Activated naive CD4-positive, alpha-beta T cell treated with anti-CD3 and anti-CD28 coated beads, Interleukin-2, amount 50 U/mL, for 72 hours (primary cell): Measurements from ENCODE around the gene MYO5B. TPM values are rescaled to one million over a fixed set of nuclear protein-coding genes. Genes with fewer than 3 reads are reported as not detected.
"Not testable (repeated sequence)": the region's sequence is repeated elsewhere in the genome, so short reads cannot be mapped to it uniquely, and the experiment has no call there.

Experiments used
- ATAC-seq, 2 donors: fragments of 150-1000 bp; cut with Tn5 transposase; 2 replicates each; pipeline ENCODE4 v1.10.0; 2021; ENCODE audit warnings: mild to moderate bottlenecking in 2 of 2, moderate library complexity in 2 of 2
- DNase-seq, 2 donors: peaks; one replicate each; pipeline ENCODE4 v3.0.0; 2021 to 2022; ENCODE audit warnings: low spot score in 2 of 2
- H3K27ac Mint-ChIP-seq, 2 donors: one replicate each; pipeline ENCODE4 v1.8.0; 2022; ENCODE audit warnings: mild to moderate bottlenecking in 2 of 2, mixed read lengths in 2 of 2
- H3K36me3 Mint-ChIP-seq, 2 donors: one replicate each; pipeline ENCODE4 v1.8.0; 2022; ENCODE audit warnings: mixed read lengths in 2 of 2
- H3K9me3 Mint-ChIP-seq, 2 donors: one replicate each; pipeline ENCODE4 v1.8.0; 2022; ENCODE audit warnings: mixed read lengths in 2 of 2
- total RNA-seq, 2 donors: library from RNA; stranded (reverse); gene quantifications; one replicate each; pipeline ENCODE4 v1.2.3, GENCODE V29; 2022

Gene MYO5B
- total RNA-seq, 2 donors from 2014 or later: 0.27 to 0.41 TPM

- H3K27ac Mint-ChIP-seq: no peak overlapping the region
- no peak for DNase-seq
- H3K36me3 Mint-ChIP-seq: no peaks in the 10 kb centered on the region
- no peaks in the 10 kb centered on the region for H3K9me3 Mint-ChIP-seq
- ATAC-seq: no peak
Observed at GRCh38 chr18:49849331-49850217, 345.4 kb downstream of the MYO5B start.

DNA sequence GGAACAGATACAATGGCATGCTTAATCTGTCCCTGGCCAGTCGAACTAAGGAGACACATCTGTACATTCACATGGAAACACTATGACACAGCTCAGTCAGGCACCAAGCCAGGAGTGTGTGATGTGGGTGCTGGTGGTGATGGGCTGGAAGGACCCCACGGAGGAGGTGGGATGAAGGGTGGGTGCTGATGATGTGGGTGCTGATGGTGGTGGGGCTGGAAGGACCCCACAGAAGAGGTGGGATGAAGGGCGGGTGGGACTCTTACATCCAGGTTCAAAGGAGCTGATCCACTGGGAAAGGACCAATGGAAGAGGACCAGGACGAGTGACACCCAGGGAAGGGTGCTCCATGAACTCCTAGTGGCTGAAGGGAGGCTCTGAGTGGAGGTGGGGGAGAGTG, 346.8 kb downstream of the MYO5B start:
- no peaks in the 10 kb centered on the region for H3K9me3 Mint-ChIP-seq
- DNase-seq (no peak), ATAC-seq (no peak)
- no peak overlapping the region for H3K27ac Mint-ChIP-seq
- H3K36me3 Mint-ChIP-seq: no peaks in the 10 kb centered on the region

DNA sequence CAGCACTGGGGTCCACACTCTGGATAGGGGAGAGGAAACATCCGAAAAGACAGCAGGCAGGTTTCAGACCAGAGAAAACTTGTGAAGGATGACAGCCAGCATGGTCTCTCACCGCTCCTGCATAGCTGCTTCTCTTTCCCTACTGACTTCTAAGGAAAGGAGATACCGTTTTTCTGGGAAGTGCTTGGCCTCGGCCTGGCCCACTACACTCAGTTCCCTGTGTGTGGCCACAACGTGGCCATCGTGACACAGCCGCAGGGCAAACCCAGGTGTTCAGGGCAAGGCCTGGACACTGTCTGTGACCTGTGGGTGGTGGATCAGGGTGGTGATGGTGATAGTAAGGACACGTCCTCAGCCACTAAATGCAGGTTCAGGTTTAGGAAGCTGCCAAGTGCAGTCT, 347.4 kb downstream of the MYO5B start:
- no peak overlapping the region for H3K27ac Mint-ChIP-seq
- no peaks in the 10 kb centered on the region for H3K36me3 Mint-ChIP-seq
- no peak for ATAC-seq
- no peaks in the 10 kb centered on the region for H3K9me3 Mint-ChIP-seq
- no peak for DNase-seq

DNA sequence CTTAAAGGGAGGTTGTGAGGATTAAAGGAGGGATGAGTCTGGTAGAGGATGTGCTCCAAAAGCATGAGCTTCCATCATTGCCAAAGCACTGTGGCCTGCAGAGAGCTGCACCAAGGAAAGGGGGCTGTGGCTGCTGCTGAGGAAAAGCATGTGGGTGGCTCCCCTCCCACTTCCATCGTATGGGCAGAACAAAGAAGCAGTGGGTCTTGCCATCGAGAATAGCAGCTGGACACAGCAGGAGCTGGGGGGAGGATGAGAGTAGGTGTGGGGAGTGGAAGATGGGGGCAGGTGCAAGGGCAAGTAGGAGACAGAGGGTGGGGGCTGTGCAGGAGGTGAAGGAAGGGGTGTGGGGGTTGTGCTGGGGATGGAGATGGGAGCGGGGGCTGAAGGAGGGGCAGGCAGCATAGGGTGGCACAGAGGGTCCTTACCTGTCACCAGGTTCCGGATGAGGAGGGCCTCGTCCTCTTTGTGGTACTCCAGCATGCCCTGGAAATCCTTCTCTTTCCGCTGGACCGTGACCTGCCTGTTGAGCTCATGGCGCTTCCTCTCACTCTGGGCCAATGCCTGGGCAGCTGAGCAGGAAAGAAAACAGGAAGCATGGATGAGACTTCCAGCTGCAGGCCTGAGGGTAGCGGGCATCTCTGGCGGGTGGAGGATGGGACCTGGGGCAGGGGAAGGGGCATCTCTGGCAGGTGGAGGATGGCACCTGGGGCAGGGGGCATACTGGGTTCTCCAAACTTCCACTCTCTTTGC, 348.1 kb downstream of the MYO5B start:
- no peaks in the 10 kb centered on the region for H3K9me3 Mint-ChIP-seq
- DNase-seq (no peak), ATAC-seq (no peak)
- H3K36me3 Mint-ChIP-seq: no peaks in the 10 kb centered on the region
- H3K27ac Mint-ChIP-seq: peak overlapping the region in 1 of 2 donors; percentile 29

DNA sequence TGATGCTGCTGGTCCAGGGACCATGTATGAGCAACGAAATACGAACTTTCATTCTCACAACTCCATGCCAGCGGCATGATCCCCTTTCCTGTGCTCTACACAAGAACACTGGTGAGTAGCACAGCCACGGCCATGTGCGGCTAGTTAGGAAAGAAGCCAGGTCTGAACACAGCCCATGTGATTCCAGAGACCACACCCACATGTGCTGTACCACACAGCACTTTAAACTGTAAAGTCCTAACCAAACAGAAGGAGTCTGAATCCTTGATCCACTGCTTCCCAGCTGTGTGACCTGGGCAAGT, 348.6 kb downstream of the MYO5B start:
- DNase-seq (no peak), ATAC-seq (no peak)
- H3K9me3 Mint-ChIP-seq: no peaks in the 10 kb centered on the region
- H3K27ac Mint-ChIP-seq: no peak overlapping the region
- no peaks in the 10 kb centered on the region for H3K36me3 Mint-ChIP-seq

GRCh38 chr18:49845629-49846360, 349.2 kb downstream of the MYO5B start:
- Mint-ChIP-seq H3K36me3 (no peaks in the 10 kb centered on the region), H3K27ac (peak overlapping the region in 1 of 2 donors; percentile 9), H3K9me3 (no peaks in the 10 kb centered on the region)
- ATAC-seq (no peak), DNase-seq (no peak)

DNA sequence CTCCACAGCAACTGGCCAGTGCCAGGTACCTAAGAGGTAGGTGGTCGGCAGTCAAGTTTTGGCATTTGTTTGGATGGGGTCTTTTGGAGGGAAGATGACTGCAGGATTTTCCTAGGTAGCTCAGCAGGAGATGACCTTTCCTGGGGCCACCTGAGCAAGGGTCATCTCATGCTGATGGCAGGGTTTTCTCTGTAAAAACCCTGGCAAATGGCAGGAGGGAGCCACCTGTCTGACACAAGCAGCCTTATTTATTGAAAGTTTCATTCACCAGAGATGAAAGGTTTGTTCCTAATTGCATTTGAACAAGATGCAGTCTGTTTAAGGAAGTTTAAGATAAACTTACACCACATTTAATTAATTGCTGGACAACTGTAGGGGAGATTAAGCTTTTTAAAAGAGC, 350.0 kb downstream of the MYO5B start:
- Mint-ChIP-seq H3K27ac (no peak overlapping the region), H3K36me3 (no peaks in the 10 kb centered on the region), H3K9me3 (peaks cover 0 to 5% of the 10 kb centered on the region in 2 donors)
- DNase-seq (no peak), ATAC-seq (no peak)

DNA sequence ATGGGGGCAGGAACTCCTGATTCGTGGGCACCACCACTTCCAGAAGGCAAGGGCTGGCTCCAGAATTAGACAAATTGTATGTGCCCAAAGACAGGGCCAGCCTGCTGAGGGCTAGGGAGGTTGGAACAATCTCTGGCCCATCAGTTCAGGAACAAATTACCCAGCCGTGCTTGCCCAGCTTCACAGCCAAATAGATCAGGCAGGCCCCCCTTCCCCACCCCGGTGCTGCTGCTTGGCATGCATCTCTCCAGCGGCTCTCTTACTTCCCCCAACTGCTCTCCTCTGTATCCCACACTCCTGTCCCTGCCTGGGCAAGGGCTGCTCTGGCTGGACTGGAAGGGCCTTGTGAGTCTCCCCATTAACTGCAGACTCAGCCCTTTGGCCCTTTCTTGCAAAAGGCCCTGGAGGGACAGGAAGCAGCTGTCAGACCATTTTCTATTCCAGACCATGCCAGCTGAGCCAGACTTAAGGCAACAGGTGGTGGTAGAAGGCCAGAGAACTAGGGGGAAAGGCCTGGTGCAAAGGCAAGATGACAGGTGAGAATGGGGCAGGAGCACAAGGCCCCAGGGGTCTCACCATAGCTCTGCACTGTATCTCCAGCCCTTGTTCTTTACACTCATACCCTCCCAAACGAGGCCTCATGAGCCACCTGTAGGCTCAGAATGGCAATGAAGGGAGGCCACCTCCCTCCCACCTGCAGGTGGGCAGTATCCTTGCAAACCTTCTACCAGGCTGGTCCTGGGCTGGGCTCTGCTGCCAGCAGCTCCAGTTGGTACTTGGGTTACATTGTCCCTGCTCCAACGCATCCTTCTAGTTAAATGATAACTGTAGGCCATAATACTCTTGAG, 350.9 kb downstream of the MYO5B start:
- Mint-ChIP-seq H3K27ac (peak overlapping the region in 1 of 2 donors; percentile 44), H3K36me3 (no peaks in the 10 kb centered on the region), H3K9me3 (peaks cover 0 to 5% of the 10 kb centered on the region in 2 donors)
- DNase-seq: no peak
- ATAC-seq: no peak

- no peaks in the 10 kb centered on the region for H3K36me3 Mint-ChIP-seq
- no peak for DNase-seq
- no peak for ATAC-seq
- H3K27ac Mint-ChIP-seq: no peak overlapping the region
- H3K9me3 Mint-ChIP-seq: peaks cover 0 to 5% of the 10 kb centered on the region in 2 donors
Observed at GRCh38 chr18:49843131-49843530, 351.8 kb downstream of the MYO5B start.

- ATAC-seq (no peak), DNase-seq (no peak)
- H3K9me3 Mint-ChIP-seq: peaks cover 0 to 5% of the 10 kb centered on the region in 2 donors
Observed at GRCh38 chr18:49842656-49843055, 352.3 kb downstream of the MYO5B start.

GRCh38 chr18:49841236-49842217, 353.4 kb downstream of the MYO5B start:
- H3K9me3 Mint-ChIP-seq: peaks cover 0 to 5% of the 10 kb centered on the region in 2 donors
- H3K36me3 Mint-ChIP-seq: no peaks in the 10 kb centered on the region
- H3K27ac Mint-ChIP-seq: no peak overlapping the region
- DNase-seq: no peak
- ATAC-seq: no peak

More at GRCh38 chr18:49842656-49843055, 352.3 kb downstream of the MYO5B start:
- no peak overlapping the region for H3K27ac Mint-ChIP-seq
- no peaks in the 10 kb centered on the region for H3K36me3 Mint-ChIP-seq

- Mint-ChIP-seq H3K9me3 (peaks cover 0 to 5% of the 10 kb centered on the region in 2 donors), H3K27ac (no peak overlapping the region), H3K36me3 (no peaks in the 10 kb centered on the region)
- ATAC-seq: no peak
- no peak for DNase-seq
Observed at GRCh38 chr18:49839012-49839411, 355.9 kb downstream of the MYO5B start.

DNA sequence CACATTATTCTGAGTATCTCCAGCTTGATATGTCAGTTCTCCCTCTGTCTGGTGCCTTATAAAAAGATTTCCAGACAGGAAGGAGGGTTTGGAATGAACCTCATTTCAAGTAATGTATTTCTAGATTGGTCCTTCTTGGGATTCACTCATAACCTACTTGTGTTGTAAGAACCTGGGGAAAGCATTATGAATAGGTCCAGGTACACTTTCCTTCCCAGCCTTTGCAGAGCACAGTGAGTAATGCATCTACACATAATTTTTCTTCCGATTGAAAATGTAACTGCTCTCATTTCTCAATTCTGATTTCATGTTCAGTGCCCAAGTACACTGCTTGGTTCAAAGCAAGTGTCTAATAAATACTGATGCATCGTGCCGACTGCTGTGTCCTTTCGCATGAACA, 356.6 kb downstream of the MYO5B start:
- no peak for DNase-seq

DNA sequence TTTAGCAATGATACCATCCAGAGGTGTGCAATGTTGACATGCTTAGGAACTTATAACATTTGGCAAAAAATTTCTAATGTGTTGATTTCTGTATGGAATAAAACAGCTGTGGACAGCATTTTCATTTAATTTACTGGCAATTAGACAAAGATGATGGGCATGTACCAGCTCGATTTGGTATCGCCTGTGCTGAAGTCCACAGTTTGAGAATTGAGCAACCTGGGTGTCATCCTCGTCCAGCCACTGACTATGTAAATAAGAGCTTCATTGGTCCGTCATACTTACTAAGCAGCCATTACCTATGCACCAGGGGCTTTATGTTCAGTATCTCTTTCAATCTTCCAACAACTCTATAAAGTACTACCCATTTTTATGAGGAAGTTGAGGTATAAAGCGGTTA, 357.1 kb downstream of the MYO5B start:
- no peak overlapping the region for H3K27ac Mint-ChIP-seq
- no peak for DNase-seq
- no peak for ATAC-seq
- H3K36me3 Mint-ChIP-seq: no peaks in the 10 kb centered on the region
- peaks cover 0 to 5% of the 10 kb centered on the region in 2 donors for H3K9me3 Mint-ChIP-seq

More for the DNA sequence above, 356.6 kb downstream of the MYO5B start:
- no peak overlapping the region for H3K27ac Mint-ChIP-seq
- no peaks in the 10 kb centered on the region for H3K36me3 Mint-ChIP-seq
- ATAC-seq: no peak
- H3K9me3 Mint-ChIP-seq: peaks cover 0 to 5% of the 10 kb centered on the region in 2 donors

- H3K27ac Mint-ChIP-seq, H3K36me3 Mint-ChIP-seq, H3K9me3 Mint-ChIP-seq, ATAC-seq, DNase-seq: not testable (repeated sequence)
Observed at GRCh38 chr18:49837316-49837835, 357.6 kb downstream of the MYO5B start.
